ENCODE data around the gene CFI. TPM values are rescaled to one million over a fixed set of nuclear protein-coding genes. Genes with fewer than 3 reads are reported as not detected.

Gene CFI
- total RNA-seq, 1 donor from 2014 or later: not detected

DNA sequence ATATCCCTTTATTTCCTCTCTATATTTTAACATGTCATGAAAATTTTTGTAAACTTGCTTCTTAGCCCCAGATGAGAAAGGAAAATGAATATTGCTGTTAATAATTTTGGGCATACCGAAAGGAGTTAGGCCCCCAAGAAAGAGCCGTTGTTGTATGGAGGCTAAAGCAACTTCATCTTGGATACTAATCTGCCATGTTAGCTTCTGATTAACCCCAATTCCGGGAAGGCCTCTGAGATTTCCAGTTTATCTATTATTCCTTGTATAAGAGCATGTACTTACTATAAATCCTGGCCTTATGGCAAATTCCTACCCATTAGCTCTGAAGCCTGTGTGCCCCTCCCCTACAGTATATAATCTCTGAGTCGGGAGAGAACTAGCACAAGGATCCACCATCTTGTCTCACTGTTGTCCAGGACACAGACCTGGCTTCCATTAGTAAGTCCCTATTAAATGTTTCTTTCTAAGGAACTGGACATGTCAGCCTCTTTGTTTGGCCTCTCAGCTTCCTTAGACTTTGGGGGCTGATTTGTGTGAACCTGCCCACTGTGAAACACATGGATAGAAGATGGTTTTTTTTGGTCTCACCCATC lies 51.1 kb downstream of the CFI start:
- Histone ChIP-seq H3K27me3 (ENCODE audit: control insufficient read depth, insufficient read depth, low read length) (no peaks in the 10 kb centered on the region), H3K36me3 (ENCODE audit: control insufficient read depth, insufficient read depth, low read length) (no peaks in the 10 kb centered on the region), H3K4me3 (ENCODE audit: low read depth, low read length) (no peak overlapping the region)
- FAIRE-seq: no peak
- TF ChIP-seq, protein P1, sequence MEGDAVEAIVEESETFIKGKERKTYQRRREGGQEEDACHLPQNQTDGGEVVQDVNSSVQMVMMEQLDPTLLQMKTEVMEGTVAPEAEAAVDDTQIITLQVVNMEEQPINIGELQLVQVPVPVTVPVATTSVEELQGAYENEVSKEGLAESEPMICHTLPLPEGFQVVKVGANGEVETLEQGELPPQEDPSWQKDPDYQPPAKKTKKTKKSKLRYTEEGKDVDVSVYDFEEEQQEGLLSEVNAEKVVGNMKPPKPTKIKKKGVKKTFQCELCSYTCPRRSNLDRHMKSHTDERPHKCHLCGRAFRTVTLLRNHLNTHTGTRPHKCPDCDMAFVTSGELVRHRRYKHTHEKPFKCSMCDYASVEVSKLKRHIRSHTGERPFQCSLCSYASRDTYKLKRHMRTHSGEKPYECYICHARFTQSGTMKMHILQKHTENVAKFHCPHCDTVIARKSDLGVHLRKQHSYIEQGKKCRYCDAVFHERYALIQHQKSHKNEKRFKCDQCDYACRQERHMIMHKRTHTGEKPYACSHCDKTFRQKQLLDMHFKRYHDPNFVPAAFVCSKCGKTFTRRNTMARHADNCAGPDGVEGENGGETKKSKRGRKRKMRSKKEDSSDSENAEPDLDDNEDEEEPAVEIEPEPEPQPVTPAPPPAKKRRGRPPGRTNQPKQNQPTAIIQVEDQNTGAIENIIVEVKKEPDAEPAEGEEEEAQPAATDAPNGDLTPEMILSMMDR (IDR thresholded peaks at IDR 0.05; ENCODE audit: insufficient read depth, low read length, severe bottlenecking): no peak
- no peak for DNase-seq (ENCODE audit: low read depth)

- no peak for DNase-seq (ENCODE audit: low read depth)
- no peaks in the 10 kb centered on the region for H3K27me3 ChIP-seq (ENCODE audit: control insufficient read depth, insufficient read depth, low read length)
- TF ChIP-seq, protein P1 (IDR thresholded peaks at IDR 0.05; ENCODE audit: insufficient read depth, low read length, severe bottlenecking): no peak
- H3K4me3 ChIP-seq (ENCODE audit: low read depth, low read length): no peak overlapping the region
- no peaks in the 10 kb centered on the region for H3K36me3 ChIP-seq (ENCODE audit: control insufficient read depth, insufficient read depth, low read length)
- FAIRE-seq: no peak
These were observed 52.3 kb downstream of the CFI start for GRCh38 chr4:109749388-109750082.

GRCh38 chr4:109748114-109748513 lies 53.7 kb downstream of the CFI start:
- Histone ChIP-seq H3K36me3 (ENCODE audit: control insufficient read depth, insufficient read depth, low read length) (no peaks in the 10 kb centered on the region), H3K27me3 (ENCODE audit: control insufficient read depth, insufficient read depth, low read length) (no peaks in the 10 kb centered on the region), H3K4me3 (ENCODE audit: low read depth, low read length) (no peak overlapping the region)
- FAIRE-seq (peak; percentile 7), DNase-seq (ENCODE audit: low read depth) (no peak)
- TF ChIP-seq, protein P1 (IDR thresholded peaks at IDR 0.05; ENCODE audit: insufficient read depth, low read length, severe bottlenecking): no peak

DNA sequence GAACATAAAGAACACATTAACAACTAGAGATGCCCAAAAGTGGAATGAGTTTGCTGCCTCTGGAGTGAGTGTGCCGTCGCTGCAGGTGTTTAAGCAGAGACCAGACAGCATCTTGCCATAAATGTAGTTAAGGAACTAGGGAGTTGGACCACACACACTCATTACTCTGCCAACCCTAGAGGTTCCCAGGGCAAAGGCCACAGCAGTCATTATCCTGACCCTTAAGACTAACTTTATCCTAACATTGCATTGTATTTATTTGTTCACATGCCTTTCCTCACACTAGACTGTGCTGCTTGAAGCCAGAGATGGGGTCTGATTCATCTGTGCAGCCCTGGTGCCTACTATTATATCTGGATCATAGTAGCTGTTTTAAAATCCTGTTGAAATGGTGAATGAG lies 55.1 kb downstream of the CFI start:
- FAIRE-seq (no peak), DNase-seq (ENCODE audit: low read depth) (no peak)
- Histone ChIP-seq H3K36me3 (ENCODE audit: control insufficient read depth, insufficient read depth, low read length) (no peaks in the 10 kb centered on the region), H3K4me3 (ENCODE audit: low read depth, low read length) (no peak overlapping the region), H3K27me3 (ENCODE audit: control insufficient read depth, insufficient read depth, low read length) (no peaks in the 10 kb centered on the region)
- TF ChIP-seq, protein P1 (IDR thresholded peaks at IDR 0.05; ENCODE audit: insufficient read depth, low read length, severe bottlenecking): no peak

GRCh38 chr4:109745830-109746229 lies 56.0 kb downstream of the CFI start:
- FAIRE-seq (no peak), DNase-seq (ENCODE audit: low read depth) (no peak)
- H3K36me3 ChIP-seq (ENCODE audit: control insufficient read depth, insufficient read depth, low read length): no peaks in the 10 kb centered on the region
- H3K4me3 ChIP-seq (ENCODE audit: low read depth, low read length): no peak overlapping the region
- TF ChIP-seq, protein P1 (IDR thresholded peaks at IDR 0.05; ENCODE audit: insufficient read depth, low read length, severe bottlenecking): no peak
- no peaks in the 10 kb centered on the region for H3K27me3 ChIP-seq (ENCODE audit: control insufficient read depth, insufficient read depth, low read length)

Data from bronchial epithelial cell (primary cell).